Panc1 (cell line): Measurements from ENCODE around the gene FRRS1. TPM values are rescaled to one million over a fixed set of nuclear protein-coding genes. Genes with fewer than 3 reads are reported as not detected.

ENCODE experiments used
- ATAC-seq: fragments of 200-7000 bp; cut with Tn5 transposase; 2 replicates; pipeline ENCODE4 v1.9.1; 2020; ENCODE audit warnings: mild to moderate bottlenecking, moderate library complexity
- BruUV-seq: library from RNA; stranded (reverse); fragments of 400-500 nt; replicated peaks from 2 replicates; lab custom pipeline; 2021; lab: Mats Ljungman, UMichigan
- CTCF ChIA-PET: fragments of 300-600 bp; sonication (Branson Sonifier 250); formaldehyde crosslinking; loops from one replicate; lab custom pipeline; 2022; ENCODE audit warnings: antibody characterized with exemption; lab: Charles Lee
- POLR2A ChIA-PET: fragments of 300-600 bp; sonication (Branson Sonifier 250); formaldehyde crosslinking; loops from one replicate; lab custom pipeline; 2022; ENCODE audit warnings: antibody characterized with exemption; lab: Charles Lee
- DNase-seq: peaks from one replicate; pipeline ENCODE4 v3.0.0-alpha.2; 2010; ENCODE audit warnings: low read depth, low spot score
- H3K27ac ChIP-seq: 2 replicates; pipeline ENCODE4 v1.5.1; 2011; ENCODE audit warnings: mild to moderate bottlenecking, low read length, inconsistent platforms
- H3K27me3 ChIP-seq: fragments of 200-500 bp; sonication (Bioruptor generic); 2 replicates; pipeline ENCODE4 v1.6.0; 2014; ENCODE audit warnings: low read length, inconsistent platforms; ENCODE audit not compliant: control insufficient read depth, insufficient read depth
- H3K36me3 ChIP-seq: fragments of 200-500 bp; sonication (Bioruptor generic); 2 replicates; pipeline ENCODE4 v1.5.1; 2014; ENCODE audit warnings: inconsistent platforms, mild to moderate bottlenecking, low read length, moderate library complexity; ENCODE audit not compliant: control insufficient read depth, insufficient read depth
- H3K4me1 ChIP-seq: 2 replicates; pipeline ENCODE4 v1.5.1; 2011; ENCODE audit warnings: inconsistent platforms, mild to moderate bottlenecking, low read length, moderate library complexity; ENCODE audit not compliant: control insufficient read depth, insufficient read depth
- H3K4me3 ChIP-seq, 2 experiments: 2 replicates each; pipeline ENCODE4 v1.5.1; 2011 to 2012; ENCODE audit warnings: low read depth in 2 of 2, low read length in 2 of 2, mild to moderate bottlenecking in 2 of 2, inconsistent platforms in 1 of 2, moderate library complexity in 1 of 2
- H3K9me3 ChIP-seq: fragments of 200-500 bp; sonication (Bioruptor generic); 2 replicates; pipeline ENCODE4 v1.5.1; 2014; ENCODE audit warnings: low read depth, mild to moderate bottlenecking, inconsistent platforms, low read length, moderate library complexity; ENCODE audit not compliant: control insufficient read depth, insufficient read depth
- CTCF ChIP-seq: fragments of 450-650 bp; IDR thresholded peaks from 2 replicates; pipeline ENCODE4 v1.5.1; 2017; ENCODE audit warnings: mild to moderate bottlenecking
- POLR2AphosphoS5 ChIP-seq: IDR thresholded peaks from 2 replicates; pipeline ENCODE4 v1.6.1; 2012; ENCODE audit warnings: mild to moderate bottlenecking, low read depth, low read length, moderate library complexity
- REST ChIP-seq, 2 experiments: IDR thresholded peaks; 2 replicates each; pipeline ENCODE4 v1.6.1; 2011 to 2012; ENCODE audit warnings: low read depth in 2 of 2, control low read depth in 1 of 2, low read length in 1 of 2, mild to moderate bottlenecking in 1 of 2, moderate library complexity in 1 of 2; ENCODE audit not compliant: insufficient read depth in 1 of 2
- SIN3A ChIP-seq: IDR thresholded peaks from 2 replicates; pipeline ENCODE4 v1.6.1; 2012; ENCODE audit warnings: low read depth, mild to moderate bottlenecking, low read length, moderate library complexity, borderline replicate concordance; ENCODE audit not compliant: insufficient read depth
- TCF7L2 ChIP-seq: IDR thresholded peaks from 2 replicates; pipeline ENCODE4 v1.6.1; 2011; ENCODE audit warnings: mild to moderate bottlenecking, low read depth, low read length, inconsistent platforms
- in situ Hi-C: cut with HindIII; loops from 2 replicates; pipeline ENCODE4 v1.10.0; 2016; ENCODE audit warnings: low sequenced_read_pairs, low pct_unique_long_range_greater_than_20kb
- intact Hi-C: fragments of 100-400 bp; cut with micrococcal nuclease; formaldehyde crosslinking; loops from one replicate; pipeline ENCODE4 v1.10.0; 2022; ENCODE audit not compliant: unreplicated experiment
- total RNA-seq: library from RNA; stranded (reverse); gene quantifications from one replicate; pipeline ENCODE4 v1.2.1, GENCODE V29; 2021; ENCODE audit not compliant: unreplicated experiment

Gene FRRS1
- total RNA-seq, 1 experiment from 2014 or later, result 1.2 TPM

DNA sequence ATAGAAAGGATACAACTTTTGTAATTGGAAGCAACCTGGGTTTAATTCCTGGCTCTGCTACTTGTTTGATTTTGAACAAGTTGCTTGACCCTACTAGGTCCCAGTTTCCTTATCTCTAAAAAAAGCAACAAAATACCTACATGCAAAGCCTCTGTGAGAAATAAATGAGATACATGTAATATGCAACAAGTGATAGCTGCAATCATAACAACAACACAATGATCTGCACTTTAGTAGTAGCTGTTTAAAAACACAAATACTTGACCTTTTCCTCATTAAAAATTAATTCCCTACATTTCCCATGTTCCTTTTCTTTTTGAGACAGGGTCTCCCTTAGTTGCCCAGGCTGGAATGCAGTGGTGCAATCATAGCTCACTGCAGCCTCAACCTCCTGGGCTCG lies 40.0 kb downstream of the FRRS1 start:
- ChIA-PET CTCF (no interaction called here), POLR2A (no interaction called here)
- DNase-seq, result no peak
- no peaks in the 10 kb centered on the region for H3K9me3 ChIP-seq
- in situ Hi-C loops, result no loop called here
- H3K4me3 ChIP-seq, result no peak overlapping the region
- no peaks in the 10 kb centered on the region for H3K27me3 ChIP-seq
- no peak for ATAC-seq
- no peak overlapping the region for H3K27ac ChIP-seq
- intact Hi-C loops, result no loop called here
- TF ChIP-seq TCF7L2, result no peak
- no peak for TF ChIP-seq SIN3A
- no peak for TF ChIP-seq CTCF
- TF ChIP-seq REST (IDR thresholded peaks at IDR 0.05; ENCODE audit: insufficient read depth in 1 of 2, low read depth in 2 of 2, low read length in 1 of 2), result no peak
- no peaks in the 10 kb centered on the region for H3K4me1 ChIP-seq
- no peaks in the 10 kb centered on the region for H3K36me3 ChIP-seq
- BruUV-seq, result no TSS peak

DNA sequence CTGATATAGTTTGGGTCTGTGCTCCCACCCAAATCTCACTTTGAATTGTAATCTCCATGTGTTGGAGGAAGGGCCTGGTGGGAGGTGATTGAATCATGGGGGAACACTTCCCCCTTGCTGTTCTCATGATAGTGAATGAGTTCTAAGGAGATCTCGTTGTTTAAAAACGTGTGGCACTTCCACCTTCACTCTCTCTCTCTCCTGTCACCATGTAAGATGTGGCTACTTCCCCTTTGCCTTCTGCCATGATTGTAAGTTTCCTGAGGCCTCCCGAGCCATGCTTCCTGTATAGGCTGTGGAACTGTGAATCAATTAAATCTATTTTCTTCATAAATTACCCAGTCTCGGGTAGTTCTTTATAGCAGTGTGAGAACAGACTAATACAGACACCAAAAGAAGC lies 40.4 kb downstream of the FRRS1 start:
- H3K4me3 ChIP-seq, result no peak overlapping the region
- H3K27ac ChIP-seq, result no peak overlapping the region
- ATAC-seq (no peak), DNase-seq (no peak)
- in situ Hi-C loops, result no loop called here
- ChIA-PET POLR2A (no interaction called here), CTCF (no interaction called here)
- no peaks in the 10 kb centered on the region for H3K27me3 ChIP-seq
- no TSS peak for BruUV-seq
- H3K36me3 ChIP-seq, result no peaks in the 10 kb centered on the region
- no peaks in the 10 kb centered on the region for H3K4me1 ChIP-seq
- no peak for TF ChIP-seq SIN3A
- TF ChIP-seq CTCF, result no peak
- no peak for TF ChIP-seq TCF7L2
- TF ChIP-seq POLR2AphosphoS5, result no peak
- no peak for TF ChIP-seq REST (IDR thresholded peaks at IDR 0.05; ENCODE audit: insufficient read depth in 1 of 2, low read depth in 2 of 2, low read length in 1 of 2)
- intact Hi-C loops, result no loop called here
- H3K9me3 ChIP-seq, result no peaks in the 10 kb centered on the region
